ENCODE results near the gene GUCD1. TPM values are rescaled to one million over a fixed set of nuclear protein-coding genes. Genes with fewer than 3 reads are reported as not detected.
"Not testable (repeated sequence)": the region's sequence is repeated elsewhere in the genome, so short reads cannot be mapped to it uniquely, and the experiment has no call there.

The GUCD1 gene
- total and polyA plus RNA-seq, 2 donors from 2014 or later = 111 to 150 TPM

DNA sequence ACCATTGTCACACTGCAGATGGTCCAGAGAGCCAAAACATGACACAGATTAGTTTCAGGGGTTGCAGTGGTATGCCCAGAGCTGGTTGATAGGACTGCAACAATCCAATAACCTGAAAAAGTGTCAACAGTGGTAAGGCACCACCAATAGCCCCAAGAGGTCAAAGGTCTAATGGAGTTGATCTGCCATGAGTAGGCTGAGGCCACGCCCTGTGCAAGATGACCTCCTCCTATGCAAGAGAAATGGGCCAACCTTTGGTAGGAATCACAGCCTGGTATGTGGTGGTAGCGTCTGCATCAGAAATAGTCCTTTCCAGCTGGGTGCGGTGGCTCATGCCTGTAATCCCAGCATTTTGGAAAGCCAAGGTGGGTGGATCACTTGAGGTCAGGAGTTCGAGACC is 19.6 kb downstream of the GUCD1 start:
- H3K4me3 ChIP-seq (ENCODE audit: low read length in 3 of 3) = no peak overlapping the region
- H3K27ac ChIP-seq (ENCODE audit: low read depth in 2 of 2, low read length in 2 of 2) = no peak overlapping the region
- H3K36me3 ChIP-seq (ENCODE audit: control insufficient read depth in 2 of 3, insufficient read depth in 3 of 3, low read length in 3 of 3) = peaks cover 0 to 7% (median 3%) of the 10 kb centered on the region in 3 donors
- intact Hi-C loops (cut with DNase I) = no loop called here
- FAIRE-seq = no peak
- no peak for DNase-seq
- TF ChIP-seq, protein P1, sequence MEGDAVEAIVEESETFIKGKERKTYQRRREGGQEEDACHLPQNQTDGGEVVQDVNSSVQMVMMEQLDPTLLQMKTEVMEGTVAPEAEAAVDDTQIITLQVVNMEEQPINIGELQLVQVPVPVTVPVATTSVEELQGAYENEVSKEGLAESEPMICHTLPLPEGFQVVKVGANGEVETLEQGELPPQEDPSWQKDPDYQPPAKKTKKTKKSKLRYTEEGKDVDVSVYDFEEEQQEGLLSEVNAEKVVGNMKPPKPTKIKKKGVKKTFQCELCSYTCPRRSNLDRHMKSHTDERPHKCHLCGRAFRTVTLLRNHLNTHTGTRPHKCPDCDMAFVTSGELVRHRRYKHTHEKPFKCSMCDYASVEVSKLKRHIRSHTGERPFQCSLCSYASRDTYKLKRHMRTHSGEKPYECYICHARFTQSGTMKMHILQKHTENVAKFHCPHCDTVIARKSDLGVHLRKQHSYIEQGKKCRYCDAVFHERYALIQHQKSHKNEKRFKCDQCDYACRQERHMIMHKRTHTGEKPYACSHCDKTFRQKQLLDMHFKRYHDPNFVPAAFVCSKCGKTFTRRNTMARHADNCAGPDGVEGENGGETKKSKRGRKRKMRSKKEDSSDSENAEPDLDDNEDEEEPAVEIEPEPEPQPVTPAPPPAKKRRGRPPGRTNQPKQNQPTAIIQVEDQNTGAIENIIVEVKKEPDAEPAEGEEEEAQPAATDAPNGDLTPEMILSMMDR (IDR thresholded peaks at IDR 0.05; ENCODE audit: borderline replicate concordance, extremely low read depth, insufficient read depth) = no peak
- no peaks in the 10 kb centered on the region for H3K9me3 ChIP-seq (ENCODE audit: control insufficient read depth in 2 of 3, insufficient read depth in 1 of 3, low read length in 3 of 3)
- H3K4me1 ChIP-seq (ENCODE audit: control insufficient read depth in 2 of 3, insufficient read depth in 2 of 3, low read depth in 1 of 3, low read length in 3 of 3) = peaks cover 0 to 6% (median 4%) of the 10 kb centered on the region in 3 donors
- H3K9ac ChIP-seq (ENCODE audit: low read length in 3 of 3) = no peak overlapping the region
- no peaks in the 10 kb centered on the region for H3K27me3 ChIP-seq (ENCODE audit: control insufficient read depth, insufficient read depth, low read length)

DNA sequence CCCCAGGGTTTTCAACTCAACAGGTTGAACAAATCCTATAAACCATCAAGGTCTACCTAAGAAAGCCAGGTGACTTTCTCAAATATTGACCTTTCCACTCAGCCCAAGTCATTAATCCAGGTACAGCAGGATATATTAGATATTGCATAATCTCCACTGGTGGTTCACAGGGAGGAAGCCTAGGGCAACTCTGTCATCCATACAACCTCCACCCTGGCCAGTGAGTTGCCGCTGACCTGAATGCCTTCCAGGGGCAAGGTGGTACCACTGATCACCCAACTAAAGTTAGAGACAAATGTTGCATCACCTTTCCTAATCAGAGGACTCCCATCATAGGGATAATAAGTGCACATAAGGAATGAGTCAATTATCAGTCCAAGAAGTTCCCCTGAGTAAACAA is 22.9 kb downstream of the GUCD1 start:
- FAIRE-seq = no peak

DNA sequence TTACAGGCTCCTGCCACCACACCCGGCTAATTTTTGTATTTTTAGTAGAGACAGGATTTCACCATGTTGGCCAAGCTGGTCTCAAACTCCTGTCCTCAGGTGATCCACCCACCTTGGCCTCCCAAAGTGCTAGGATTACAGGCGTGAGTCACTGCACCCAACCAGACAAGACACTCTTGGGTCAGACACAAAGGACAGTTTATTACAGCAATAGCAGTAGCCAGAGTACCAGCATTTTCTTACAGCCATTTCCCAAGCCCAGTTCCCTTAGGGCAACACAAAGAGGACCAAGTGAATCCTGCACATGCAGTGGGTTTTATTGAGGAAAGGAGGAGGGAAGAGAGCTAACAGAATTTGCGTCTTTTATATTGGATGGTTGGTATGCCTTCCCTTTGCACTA is 24.0 kb downstream of the GUCD1 start:
- H3K9ac ChIP-seq (ENCODE audit: low read length in 3 of 3); H3K36me3 ChIP-seq (ENCODE audit: control insufficient read depth in 2 of 3, insufficient read depth in 3 of 3, low read length in 3 of 3); H3K4me1 ChIP-seq (ENCODE audit: control insufficient read depth in 2 of 3, insufficient read depth in 2 of 3, low read depth in 1 of 3, low read length in 3 of 3); H3K9me3 ChIP-seq (ENCODE audit: control insufficient read depth in 2 of 3, insufficient read depth in 1 of 3, low read length in 3 of 3); DNase-seq; H3K27me3 ChIP-seq (ENCODE audit: control insufficient read depth, insufficient read depth, low read length); H3K4me3 ChIP-seq (ENCODE audit: low read length in 3 of 3); FAIRE-seq; intact Hi-C loops (cut with DNase I); H3K27ac ChIP-seq (ENCODE audit: low read depth in 2 of 2, low read length in 2 of 2): not testable (repeated sequence)

More for the DNA sequence above, 22.9 kb downstream of the GUCD1 start:
- Histone ChIP-seq H3K4me3 (ENCODE audit: low read length in 3 of 3) (no peak overlapping the region), H3K9me3 (ENCODE audit: control insufficient read depth in 2 of 3, insufficient read depth in 1 of 3, low read length in 3 of 3) (no peaks in the 10 kb centered on the region), H3K4me1 (ENCODE audit: control insufficient read depth in 2 of 3, insufficient read depth in 2 of 3, low read depth in 1 of 3, low read length in 3 of 3) (peaks cover 0 to 6% (median 4%) of the 10 kb centered on the region in 3 donors), H3K27ac (ENCODE audit: low read depth in 2 of 2, low read length in 2 of 2) (no peak overlapping the region), H3K9ac (ENCODE audit: low read length in 3 of 3) (no peak overlapping the region), H3K27me3 (ENCODE audit: control insufficient read depth, insufficient read depth, low read length) (no peaks in the 10 kb centered on the region), H3K36me3 (ENCODE audit: control insufficient read depth in 2 of 3, insufficient read depth in 3 of 3, low read length in 3 of 3) (peaks cover 0 to 6% (median 3%) of the 10 kb centered on the region in 3 donors)
- no peak for DNase-seq
- intact Hi-C loops (cut with DNase I) = no loop called here
- TF ChIP-seq, protein P1 (IDR thresholded peaks at IDR 0.05; ENCODE audit: borderline replicate concordance, extremely low read depth, insufficient read depth) = no peak

DNA sequence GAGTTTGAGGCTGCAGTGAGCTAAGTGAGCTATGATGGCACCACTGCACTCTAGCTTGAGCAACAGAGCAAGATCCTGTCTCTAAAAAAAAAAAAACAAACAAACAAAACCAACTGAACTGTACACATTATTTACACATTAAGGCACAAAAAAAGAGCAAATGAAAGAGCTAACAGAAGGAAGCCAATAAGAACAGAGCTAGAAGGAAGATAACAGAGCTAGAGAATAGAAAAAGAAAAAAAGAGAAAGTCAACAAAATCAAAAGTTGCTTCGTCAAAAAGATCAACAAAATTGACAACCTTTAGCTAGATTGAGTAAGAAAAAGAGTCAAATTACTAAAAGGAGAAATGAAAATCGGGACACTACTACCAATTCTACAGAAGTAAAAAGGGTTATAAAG is 25.0 kb downstream of the GUCD1 start:
- intact Hi-C loops (cut with DNase I) = loop anchor here (10.0 kb wide), 1 partner anchor 205 kb away; no protein-coding TSS in a partner anchor
- Histone ChIP-seq H3K4me3 (ENCODE audit: low read length in 3 of 3) (no peak overlapping the region), H3K27ac (ENCODE audit: low read depth in 2 of 2, low read length in 2 of 2) (no peak overlapping the region), H3K4me1 (ENCODE audit: control insufficient read depth in 2 of 3, insufficient read depth in 2 of 3, low read depth in 1 of 3, low read length in 3 of 3) (peaks cover 0 to 4% (median 0%) of the 10 kb centered on the region in 3 donors), H3K9me3 (ENCODE audit: control insufficient read depth in 2 of 3, insufficient read depth in 1 of 3, low read length in 3 of 3) (no peaks in the 10 kb centered on the region), H3K36me3 (ENCODE audit: control insufficient read depth in 2 of 3, insufficient read depth in 3 of 3, low read length in 3 of 3) (peaks cover 0 to 6% (median 5%) of the 10 kb centered on the region in 3 donors), H3K9ac (ENCODE audit: low read length in 3 of 3) (no peak overlapping the region), H3K27me3 (ENCODE audit: control insufficient read depth, insufficient read depth, low read length) (no peaks in the 10 kb centered on the region)
- FAIRE-seq (no peak), DNase-seq (no peak)
- TF ChIP-seq, protein P1 (IDR thresholded peaks at IDR 0.05; ENCODE audit: borderline replicate concordance, extremely low read depth, insufficient read depth) = no peak
